GM21786 (cell line): ENCODE results near the gene FBLN2.

Source experiments
- ATAC-seq: cut with Tn5 transposase; IDR thresholded peaks from one replicate; pipeline ENCODE4 v1.9.1; 2021; ENCODE audit not compliant: unreplicated experiment

Gene FBLN2

DNA sequence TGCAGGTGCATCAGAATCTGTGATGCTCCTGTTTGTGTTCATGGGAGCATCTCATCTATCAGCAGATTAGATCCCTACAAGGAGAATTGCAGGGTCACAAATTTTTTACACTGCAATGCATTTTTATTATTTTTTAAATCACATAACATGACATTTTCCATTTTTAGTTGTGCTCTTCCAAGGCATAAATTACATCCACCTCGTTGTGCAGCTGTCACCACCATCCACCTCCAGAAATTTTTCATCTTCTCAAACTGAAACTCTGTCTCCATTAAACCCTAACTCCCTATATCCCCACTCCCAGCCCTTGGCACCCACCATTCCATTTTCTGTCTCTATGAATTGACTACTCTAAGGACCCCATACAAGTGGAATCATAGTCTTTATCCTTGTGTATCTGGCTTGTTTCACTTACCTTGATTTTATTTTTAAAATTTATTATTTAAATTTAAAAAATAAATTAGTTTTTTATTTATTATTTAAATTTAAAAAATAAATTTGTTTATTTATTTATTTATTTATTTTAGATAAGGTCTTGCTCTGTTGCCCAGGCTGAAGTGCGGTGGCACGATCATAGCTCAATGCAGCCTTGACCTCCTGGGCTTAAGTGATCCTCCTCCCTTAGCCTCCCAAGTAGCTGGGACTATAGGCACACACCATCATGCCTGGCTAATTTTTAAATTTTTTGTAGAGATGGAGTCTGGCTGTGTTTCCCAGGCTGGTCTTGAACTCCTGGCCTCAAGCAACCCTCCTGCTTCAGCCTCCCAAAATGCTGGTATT is 47.7 kb downstream of the FBLN2 start:
- no peak for ATAC-seq

DNA sequence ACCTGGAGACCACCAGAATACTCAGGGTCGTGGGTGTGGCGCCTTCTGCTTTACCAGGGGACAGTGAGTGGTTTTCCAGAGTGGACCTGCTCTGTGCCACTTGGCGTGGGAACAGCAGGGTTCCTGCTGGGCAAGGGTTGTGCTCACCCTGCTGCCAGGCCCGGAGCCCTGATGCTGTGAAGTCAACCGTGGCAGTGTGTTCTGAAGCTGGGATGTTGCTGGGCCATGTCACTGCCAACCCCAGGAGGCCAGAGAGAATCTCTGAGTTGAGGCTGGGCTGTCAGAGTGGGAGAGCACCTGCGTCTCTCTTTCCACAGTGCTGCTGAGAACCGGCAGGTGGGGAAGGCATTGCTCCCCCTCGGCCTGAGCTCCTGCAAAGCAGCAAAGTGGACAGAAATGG is 48.7 kb downstream of the FBLN2 start:
- no peak for ATAC-seq

DNA sequence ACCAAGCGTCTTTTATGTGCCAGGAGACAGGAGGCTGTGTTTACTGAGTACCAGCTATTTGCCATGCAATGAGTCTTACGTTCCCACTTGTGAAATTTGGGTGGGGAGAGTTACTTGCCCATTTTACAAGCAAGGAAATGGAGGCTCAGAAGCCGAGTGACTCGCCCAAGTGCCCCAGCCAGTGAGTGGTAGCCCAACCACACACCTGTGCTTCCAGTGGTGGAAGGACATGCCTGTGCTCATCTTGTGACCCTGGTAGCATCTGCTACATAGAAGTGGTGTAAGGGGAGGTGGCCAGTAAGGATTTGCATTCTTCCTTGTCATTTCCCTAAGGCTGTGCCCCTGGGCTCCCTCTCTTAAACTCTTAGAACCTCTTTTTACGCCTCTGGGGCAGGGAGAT is 49.3 kb downstream of the FBLN2 start:
- no peak for ATAC-seq

DNA sequence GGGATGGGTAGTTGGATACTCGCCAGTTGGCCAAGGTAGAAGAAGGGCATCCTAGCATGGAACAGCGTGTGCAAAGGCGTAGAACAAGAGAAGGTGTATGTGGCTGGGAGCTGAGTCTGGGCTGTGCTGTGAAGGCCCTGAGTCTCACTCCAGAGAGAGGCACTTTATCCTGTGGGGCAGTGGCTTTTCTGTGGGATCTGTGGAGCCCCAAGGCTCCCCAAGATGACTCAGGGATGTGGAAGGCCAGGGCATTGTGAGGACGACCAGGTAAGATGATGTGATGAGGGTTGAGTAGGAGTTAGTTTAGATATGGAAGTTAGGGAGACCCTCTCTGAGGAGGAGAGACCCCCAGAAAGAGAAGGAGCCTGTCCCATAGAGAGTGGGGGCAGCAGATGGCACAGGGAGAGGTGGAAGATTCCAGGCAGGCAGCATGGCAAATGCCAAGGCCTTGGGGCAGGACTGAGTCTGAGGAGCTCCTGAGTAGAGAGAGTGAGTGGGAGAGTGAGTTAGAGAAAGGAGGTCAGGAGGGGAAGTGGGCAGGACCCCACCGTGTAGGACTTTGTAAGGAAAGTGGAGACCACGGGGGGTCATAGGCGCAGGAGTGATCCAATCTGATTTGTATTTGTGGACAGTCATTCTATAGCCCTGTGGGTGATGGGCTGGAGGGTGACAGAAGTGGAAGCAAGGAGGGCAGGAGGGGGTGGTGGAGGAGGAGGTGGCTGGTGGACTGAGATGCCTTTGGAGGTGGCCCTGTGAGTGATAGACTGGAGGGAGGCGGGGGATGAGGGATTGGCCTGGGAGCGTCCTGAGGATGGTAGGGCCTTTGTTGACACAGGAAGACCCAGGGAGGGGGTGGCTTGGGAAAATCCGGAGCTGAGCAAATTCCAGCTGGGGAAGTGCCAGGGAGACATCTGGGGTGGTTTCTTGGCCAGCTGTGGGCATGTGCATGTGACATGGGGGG is 50.3 kb downstream of the FBLN2 start:
- no peak for ATAC-seq

DNA sequence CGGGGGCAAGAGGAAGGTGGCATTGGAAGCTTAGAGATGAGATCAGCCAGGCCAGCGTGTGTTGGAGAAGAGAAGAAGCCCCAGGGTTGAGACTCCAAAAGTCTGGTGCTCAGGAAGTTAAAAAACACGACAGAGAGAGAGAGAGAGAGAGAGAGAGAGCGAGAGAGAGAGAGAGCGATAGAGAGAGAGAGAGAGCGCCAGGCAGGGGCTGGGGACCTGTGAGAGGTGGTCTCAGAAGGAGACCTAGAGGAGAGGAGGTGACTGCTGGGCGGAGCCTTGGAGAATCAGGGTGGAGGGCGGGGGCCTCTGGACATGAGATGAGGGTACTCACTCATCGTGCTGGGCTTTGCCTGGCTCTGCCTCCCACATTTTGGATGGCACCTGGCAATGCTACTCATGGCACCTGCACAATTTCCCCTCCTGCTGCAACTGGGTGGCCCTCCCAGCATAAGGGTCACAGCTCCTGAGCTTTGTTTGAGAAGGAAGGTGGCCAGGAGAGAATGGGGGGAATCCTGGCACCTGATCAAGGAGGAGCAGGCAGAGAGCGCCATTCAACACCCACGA is 51.0 kb downstream of the FBLN2 start:
- ATAC-seq: no peak

DNA sequence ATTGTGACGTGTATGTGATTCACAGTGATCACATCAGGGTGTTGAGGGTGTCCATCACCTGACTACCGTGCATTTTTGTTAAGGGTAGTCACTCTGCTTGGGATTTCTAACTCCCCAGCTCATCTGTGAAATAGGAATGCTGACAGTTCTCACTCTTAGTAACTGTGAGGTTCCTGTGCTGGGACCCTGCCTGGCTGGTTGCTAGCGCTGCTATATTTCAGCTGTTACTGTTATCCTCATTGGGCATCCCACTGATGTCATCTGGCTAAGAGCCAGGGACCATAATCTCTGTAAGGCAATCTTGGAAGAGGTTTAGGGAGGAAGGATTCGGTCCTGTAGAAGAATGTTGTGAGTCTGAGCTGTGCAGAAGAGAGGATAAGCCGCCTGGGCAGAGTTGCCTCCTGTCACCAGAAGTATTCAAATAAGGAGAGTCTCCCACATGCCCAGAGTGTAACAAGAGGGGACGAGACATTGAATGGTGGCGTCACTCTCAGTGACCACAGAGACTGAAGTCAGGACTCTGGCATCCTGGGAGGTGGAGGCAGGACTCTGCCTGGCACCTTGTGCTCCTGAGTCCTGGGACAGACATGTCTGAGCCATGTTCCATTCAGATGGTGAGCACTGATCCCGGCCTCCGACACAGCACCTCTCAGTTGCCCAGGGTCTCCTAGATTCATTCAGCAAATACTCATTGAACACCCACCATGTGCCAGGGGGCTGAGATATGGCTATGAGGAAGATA is 52.2 kb downstream of the FBLN2 start:
- no peak for ATAC-seq

DNA sequence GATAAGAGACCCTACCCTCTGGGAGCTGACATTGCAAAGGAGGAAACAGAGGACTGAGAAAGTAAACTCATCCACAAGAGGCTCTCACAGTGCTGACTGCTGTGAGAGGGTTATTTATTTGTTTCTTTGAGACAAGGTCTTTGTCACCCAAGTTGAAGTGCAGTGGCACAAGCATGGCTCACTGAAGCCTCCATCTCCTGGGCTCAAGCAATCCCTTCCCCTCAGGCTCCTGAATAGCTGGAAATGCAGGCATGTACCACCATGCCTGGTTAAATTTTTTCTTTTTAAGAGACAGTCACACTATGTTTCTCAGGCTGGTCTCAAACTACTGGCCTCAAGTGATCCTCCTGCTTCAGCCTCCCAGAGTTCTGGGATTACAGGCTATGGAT is 52.8 kb downstream of the FBLN2 start:
- ATAC-seq: no peak

DNA sequence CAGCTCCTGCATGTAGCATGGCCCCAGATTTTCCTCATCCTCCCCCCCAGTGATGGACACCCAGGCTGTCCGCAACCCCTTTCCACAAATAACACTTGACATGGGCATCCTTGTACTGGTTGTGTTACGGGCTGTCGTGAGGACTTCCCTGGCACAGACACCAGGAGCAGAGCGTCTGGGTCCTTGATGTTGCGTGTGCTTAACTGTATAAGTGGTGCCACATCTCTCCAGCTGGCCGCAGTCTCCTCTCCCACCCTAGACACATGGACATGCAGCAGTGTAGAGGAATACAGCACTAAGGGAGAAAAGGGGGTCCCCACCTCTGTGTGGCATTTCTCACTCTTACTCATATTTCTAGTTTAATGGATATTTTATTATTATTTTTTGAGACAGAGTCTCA is 56.6 kb downstream of the FBLN2 start:
- ATAC-seq: no peak

DNA sequence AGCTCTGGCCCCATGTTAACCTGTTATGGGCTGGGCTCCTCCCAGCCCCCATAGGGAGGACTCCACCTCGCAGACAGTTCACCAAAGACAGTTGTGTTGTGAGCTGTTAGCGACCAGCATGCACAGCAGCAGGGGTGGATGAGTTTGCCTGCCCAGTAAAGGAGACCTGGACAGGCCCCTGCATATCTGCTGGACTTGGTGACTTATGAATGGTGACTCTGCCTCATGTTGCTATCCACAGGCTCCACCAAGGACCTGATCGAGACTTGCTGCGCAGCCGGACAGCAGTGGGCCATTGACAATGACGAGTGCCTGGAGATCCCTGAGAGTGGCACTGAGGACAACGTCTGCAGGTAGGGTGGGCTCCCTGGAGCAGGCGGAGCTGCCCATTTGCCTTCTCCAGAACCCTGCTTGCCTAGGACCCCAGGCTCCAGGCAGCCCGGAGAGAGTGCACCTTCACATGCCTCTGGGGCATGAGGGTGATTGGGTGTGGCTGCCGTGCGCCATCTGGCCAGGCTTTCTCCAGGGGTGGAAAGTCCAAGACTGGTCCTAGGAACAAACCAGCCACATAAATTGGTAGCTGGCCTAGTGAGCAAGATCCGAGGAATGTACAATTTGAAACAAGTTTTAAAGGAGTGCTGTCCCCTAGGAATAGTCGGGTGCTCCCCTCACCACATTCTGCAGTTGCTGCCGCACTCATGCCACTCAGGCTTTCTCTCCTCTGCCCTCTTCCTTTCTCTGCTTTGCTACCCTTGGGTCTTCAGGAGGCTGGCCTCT is 59.1 kb downstream of the FBLN2 start:
- ATAC-seq: no peak

DNA sequence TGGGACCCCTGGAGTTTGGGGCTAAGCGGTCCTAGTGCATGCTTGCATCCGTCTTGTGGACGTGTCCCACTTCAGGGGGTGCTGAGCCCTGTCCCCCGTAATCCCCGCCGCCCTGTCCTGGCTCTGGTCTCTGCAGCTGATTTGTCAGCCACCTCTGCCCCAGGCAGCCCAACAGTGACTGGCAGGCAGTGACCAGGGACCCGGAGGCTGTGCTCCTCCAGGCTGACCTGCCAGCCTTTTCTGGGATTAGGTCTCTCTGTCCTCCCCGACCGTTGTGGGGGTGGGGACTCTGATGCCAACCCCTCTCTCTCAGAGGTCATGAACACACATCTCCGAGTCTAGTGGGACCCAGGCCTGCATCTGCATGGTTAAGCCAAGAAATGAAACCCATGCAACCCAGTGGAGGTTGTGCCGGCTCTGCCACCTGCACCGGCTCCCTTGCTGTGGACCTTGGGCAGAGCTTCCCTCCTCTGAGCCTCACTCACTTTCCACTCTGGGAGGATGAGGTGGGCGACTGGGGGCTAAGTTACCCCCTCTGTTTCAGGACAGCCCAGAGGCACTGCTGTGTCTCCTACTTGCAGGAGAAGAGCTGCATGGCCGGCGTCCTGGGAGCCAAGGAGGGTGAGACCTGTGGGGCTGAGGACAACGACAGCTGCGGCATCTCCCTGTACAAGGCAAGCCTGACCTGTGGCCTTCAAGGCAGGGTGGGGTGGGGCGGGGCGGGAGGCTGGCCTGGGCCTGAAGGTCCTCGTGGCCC is 60.2 kb downstream of the FBLN2 start:
- ATAC-seq: no peak

DNA sequence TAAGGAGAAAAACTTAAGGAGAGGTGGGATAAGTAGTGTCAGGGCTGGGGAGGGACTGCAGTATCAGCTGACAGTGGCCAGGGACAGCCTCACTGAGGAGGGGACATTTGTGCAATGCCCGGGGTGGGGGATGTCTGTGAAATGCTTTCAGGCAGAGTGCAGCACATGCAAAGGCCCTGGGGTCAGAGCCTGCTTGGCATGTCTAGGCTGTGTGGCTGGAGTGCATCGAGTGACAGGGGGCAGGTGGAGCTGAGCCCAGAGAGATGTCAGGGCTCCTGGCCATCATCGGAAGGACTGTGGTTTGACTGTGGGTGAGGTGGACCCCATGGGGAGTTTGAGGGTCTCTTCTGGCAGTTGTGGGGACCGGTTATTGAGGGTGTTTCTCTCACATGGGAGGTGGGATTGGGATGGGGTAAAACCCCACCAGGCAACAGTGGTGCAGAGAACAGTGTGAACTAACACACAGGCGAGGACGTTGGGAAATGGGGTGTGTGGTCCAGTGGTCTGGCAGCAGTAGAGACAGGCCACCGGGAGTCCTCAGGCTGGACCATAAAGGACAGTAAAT is 61.2 kb downstream of the FBLN2 start:
- ATAC-seq: no peak

DNA sequence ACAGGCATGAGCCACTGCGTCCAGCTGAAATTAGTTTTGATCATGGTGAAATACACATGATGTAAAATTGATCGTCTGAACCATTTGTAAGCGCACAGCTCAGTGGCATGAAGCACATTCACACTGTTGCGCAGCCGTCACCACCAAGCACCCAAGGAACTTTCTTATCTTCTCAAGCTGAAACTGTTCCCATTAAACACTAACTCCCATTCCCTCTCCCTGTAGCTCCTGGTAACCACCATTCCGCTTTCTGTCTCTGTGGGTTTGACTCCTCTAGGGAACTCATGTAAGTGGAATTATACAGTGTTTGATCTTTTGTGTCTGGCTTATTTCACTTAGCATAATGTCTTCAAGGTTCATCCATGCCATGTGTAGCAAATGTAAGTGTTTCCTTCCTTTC is 62.3 kb downstream of the FBLN2 start:
- no peak for ATAC-seq

DNA sequence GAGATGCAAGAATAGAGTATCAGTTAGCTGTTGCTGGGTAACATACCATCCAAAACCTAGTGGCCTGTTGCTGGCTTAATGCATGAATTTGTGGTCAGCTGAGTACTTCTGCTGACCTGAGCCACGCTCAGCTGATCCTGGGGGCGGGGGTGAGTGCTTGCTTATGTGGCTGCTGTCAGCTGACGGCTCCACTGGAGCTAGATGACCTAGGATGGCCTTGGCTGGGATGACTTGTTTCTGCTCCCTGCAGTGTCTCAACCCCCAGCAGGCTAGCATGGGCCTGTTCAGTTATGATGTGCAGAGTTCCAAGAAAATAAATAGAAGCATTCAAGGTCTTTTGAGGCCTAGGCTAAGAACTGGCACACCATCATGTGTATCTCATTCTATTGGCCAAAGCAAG is 63.9 kb downstream of the FBLN2 start:
- ATAC-seq: no peak

DNA sequence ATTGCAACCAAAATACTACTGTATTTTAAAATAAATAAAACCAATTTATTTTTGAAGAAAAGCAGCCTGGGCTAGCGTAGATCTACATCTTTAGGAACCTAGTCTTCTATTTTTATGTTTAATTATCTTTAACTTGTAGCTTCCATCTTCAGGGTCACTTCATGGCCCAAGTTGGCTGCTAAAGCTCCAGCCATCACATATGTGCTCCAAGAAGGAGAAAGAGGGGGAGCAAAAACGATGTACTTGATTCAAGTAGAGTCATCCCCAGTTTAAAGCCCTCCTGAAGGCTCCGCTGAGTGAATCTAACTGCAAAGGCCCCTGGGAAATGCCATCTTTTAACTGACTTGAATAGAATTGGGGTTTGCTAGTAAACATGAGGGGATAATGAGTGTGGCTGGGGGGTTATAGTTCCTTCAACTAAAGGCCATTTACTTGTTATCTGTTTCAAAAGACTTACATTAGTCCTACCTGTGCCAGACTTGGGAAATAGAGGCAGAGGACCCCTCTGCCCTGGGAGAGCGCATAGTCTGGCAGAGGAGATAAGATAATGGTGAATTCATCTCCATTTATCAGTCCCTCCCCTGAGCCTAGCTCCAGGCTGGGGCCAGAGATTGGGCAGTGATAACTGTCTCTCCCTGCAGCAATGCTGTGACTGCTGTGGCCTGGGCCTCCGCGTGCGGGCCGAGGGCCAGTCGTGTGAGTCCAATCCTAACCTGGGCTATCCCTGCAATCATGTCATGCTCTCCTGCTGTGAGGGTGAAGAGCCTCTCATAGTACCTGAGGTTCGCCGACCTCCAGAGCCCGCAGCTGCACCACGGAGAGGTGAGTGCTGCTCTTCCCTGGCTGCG is 64.6 kb downstream of the FBLN2 start:
- no peak for ATAC-seq

DNA sequence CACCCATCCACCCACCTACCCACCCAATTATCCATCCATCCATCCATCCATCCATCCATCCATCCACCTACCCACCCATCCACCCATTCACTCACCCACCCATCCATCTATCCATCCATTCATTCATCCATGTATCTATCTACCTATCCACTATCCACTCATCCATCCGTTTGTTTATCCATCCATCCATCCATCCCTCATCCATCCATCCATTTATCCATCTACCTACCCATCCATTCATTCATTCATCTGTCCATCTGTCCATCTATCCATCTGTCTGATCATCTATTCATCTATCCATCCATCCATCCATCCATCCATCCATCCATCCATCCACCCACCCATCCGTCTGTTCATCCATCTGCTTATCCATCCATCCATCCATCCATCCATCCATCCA is 65.7 kb downstream of the FBLN2 start:
- no peak for ATAC-seq

DNA sequence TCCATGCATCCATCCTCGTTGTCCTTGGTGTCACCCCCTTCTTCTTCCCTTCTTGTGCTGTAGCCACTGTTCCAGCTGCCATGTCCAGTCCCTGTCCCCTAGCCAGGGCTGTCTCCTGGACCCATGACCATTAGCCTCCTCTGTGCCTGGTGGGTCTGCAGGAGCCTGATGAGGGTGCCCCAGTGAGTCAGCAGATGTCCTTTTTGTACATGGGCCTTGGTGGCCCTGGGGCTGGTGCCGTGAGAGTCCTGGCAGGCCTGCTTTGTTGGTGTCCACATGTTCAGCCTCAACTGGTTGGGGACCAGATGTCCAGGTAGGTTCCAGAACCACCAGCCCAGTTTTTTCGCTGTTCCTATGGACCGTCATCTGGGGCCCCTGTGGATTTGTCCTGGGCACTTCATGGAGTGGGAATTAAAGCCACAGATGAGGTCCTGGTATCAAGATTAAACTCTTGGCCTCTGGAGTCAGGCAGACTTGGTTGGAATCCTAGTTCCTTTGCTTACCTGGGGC is 66.1 kb downstream of the FBLN2 start:
- ATAC-seq: no peak

DNA sequence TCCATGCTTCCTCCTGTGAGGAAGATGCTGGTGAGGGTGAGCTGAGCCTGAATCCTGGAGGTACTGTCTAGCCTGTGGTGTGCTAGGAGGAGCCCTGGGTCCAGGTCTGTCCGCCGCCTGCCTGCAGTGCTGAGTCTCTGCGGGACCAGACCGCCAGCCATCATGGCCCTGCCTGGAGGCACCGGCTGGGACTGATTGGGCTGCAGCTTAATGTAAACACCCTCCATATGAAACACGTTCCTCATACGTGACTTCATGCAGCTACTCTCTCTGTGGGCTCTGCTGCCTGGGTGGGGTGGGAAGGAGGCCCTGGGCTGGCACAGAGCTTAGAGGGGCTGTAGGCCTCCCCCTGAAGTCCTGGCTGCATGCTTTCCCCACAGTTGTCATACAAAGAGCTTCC is 67.4 kb downstream of the FBLN2 start:
- no peak for ATAC-seq

DNA sequence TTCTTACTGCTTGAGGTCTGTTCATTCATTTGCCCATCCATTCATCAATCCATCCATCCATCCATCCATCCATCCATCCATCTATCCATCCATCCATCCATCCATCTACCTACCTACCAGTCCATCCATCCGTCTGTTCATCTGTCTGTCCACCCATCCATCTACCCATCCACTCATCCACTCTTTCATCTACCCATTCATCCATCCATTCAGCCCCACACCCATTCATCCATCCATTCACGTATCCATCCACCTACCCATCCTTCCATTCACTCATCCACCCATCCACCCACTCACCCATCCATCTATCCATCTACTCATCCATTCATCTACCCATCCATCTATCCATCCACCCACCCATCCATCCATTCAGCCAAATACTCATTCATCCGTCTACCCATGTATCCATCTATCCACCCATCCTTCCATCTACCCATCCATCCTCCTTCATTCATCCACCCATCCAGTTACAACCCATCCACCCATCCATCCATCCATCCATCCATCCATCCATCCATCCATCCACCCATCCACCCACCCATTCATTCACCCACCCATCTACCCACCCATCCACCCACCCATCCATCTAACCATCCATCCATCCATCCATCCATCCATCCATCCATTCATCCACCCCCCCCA is 68.3 kb downstream of the FBLN2 start:
- no peak for ATAC-seq
